NB4 (cell line): Measurements from ENCODE around the gene MRPL44.
A peak's percentile ranks its signal among the peaks of the same experiment; 100 is the strongest.

Source experiments
- DNase-seq: peaks from one replicate; pipeline ENCODE4 v3.0.0; 2010; ENCODE audit warnings: low read depth
- H3K4me3 ChIP-seq: one replicate; pipeline ENCODE4 v1.5.1; 2011; ENCODE audit warnings: mild to moderate bottlenecking, low read depth, low read length, moderate library complexity
- CTCF ChIP-seq: IDR thresholded peaks from one replicate; pipeline ENCODE4 v1.5.1; 2012; ENCODE audit warnings: low read depth, low read length
- MAX ChIP-seq: IDR thresholded peaks from 2 replicates; pipeline ENCODE4 v1.6.1; 2011; ENCODE audit warnings: low read depth, low read length
- MYC ChIP-seq: IDR thresholded peaks from 2 replicates; pipeline ENCODE4 v1.6.1; 2011; ENCODE audit warnings: low read depth, low read length
- POLR2A ChIP-seq: IDR thresholded peaks from 2 replicates; pipeline ENCODE4 v1.6.1; 2011; ENCODE audit warnings: mild to moderate bottlenecking; ENCODE audit not compliant: insufficient read length; ENCODE audit errors: extremely low read depth

MRPL44 gene

GRCh38 chr2:223957092-223957851, at the start of gene MRPL44:
Gene MRPL44, plus strand, starts transcription at chr2:223957463. Its CDS starts 10 bp downstream, at chr2:223957473.
- peak; percentile 97 for DNase-seq
- TF ChIP-seq POLR2A, result peak; percentile 67
- peak; percentile 66 for TF ChIP-seq MAX
- no peak for TF ChIP-seq CTCF
- TF ChIP-seq MYC, result peak; percentile 86; the same call in 1 of the 2 replicates
- peak within 1 kb of the TSS; percentile 74 for H3K4me3 ChIP-seq

GRCh38 chr2:223908304-223908998, 48.8 kb upstream of the MRPL44 start:
- no peak overlapping the region for H3K4me3 ChIP-seq
- DNase-seq, result no peak
- TF ChIP-seq MAX (no peak), POLR2A (no peak), MYC (no peak), CTCF (no peak)

DNA sequence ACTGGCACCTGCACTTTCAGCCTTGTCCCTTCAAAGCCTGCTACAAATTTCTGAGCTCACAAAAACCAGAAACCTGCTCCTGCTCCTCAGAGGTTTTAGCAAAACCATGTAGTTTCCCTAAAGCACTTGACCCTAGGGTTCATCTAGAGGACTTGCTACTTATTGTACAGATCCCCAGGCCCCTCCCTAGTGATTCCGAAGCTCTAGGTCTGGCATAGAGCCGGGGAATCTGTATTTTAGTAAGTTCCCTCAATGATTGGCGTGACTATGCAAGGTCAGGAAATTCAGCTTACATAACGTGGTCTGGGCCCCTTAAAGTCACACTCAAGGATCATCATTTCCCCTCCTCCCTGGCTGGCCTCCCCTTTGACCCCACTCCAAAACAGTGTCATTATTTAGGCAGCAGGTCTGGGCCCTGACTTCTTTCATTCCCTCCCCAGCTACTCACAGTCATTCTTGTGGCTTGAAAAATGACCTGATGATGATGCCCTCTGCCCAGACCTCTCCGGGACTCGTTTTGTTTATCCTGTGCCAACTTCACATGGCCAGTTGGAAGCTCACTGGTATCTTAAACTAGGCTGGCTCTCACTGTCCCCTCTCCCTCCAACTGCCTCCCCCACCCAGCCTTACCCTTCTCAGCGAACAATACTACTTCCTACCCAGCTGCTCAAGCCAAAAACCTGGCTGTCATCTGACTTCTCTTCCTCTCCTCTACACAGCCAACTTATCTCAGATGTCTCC, 48.1 kb upstream of the MRPL44 start:
- DNase-seq, result no peak
- TF ChIP-seq CTCF, result no peak
- TF ChIP-seq MYC, result no peak
- no peak for TF ChIP-seq MAX
- no peak for TF ChIP-seq POLR2A
- no peak overlapping the region for H3K4me3 ChIP-seq

DNA sequence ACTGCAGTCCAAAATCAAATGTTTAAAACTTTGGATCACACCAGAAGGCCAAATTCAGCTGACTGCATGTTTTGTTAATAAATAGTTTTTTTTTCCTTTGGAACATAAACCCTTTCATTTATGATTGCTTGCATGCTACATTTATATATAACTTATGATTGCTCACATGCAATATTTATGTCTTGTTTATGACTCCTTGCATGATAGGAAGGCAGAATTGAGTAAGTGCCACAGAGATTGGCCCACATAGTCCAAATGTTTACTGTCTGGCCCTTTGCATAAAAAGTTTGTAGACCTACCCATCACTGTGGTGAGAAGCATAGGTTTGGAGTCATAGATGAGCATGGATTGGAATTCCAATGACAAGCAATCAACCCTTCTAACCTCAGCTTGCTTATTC, 42.9 kb upstream of the MRPL44 start:
- TF ChIP-seq POLR2A (no peak), CTCF (no peak), MYC (no peak), MAX (no peak)
- H3K4me3 ChIP-seq, result no peak overlapping the region
- no peak for DNase-seq

- TF ChIP-seq CTCF (no peak), MAX (no peak), MYC (no peak), POLR2A (no peak)
- DNase-seq, result no peak
- no peak overlapping the region for H3K4me3 ChIP-seq
Measured at GRCh38 chr2:223915071-223915470, 42.2 kb upstream of the MRPL44 start.
